GM13977 (cell line): ENCODE measurements around the gene GSS.

Experiments used
- DNase-seq: peaks from one replicate; pipeline ENCODE4 v3.0.0; 2012; ENCODE audit warnings: low spot score
- CTCF ChIP-seq: IDR thresholded peaks from 2 replicates; pipeline ENCODE4 v1.5.1; 2012; ENCODE audit warnings: mild to moderate bottlenecking, control low read depth; ENCODE audit not compliant: insufficient read depth; ENCODE audit errors: extremely low read depth, missing control alignments
- in situ Hi-C: fragments of 300-500 bp; cut with MboI; formaldehyde crosslinking; loops from one replicate; pipeline ENCODE4 v1.12.0; 2022; ENCODE audit warnings: low sequenced_read_pairs, low pct_unique_long_range_greater_than_20kb, mixed read lengths, inconsistent platforms; ENCODE audit not compliant: unreplicated experiment

Gene GSS

GRCh38 chr20:34947336-34947735 is 8.3 kb downstream of the GSS start:
- no peak for TF ChIP-seq CTCF
- DNase-seq: no peak
- in situ Hi-C loops: no loop called here

GRCh38 chr20:34946661-34947060 is 8.9 kb downstream of the GSS start:
- DNase-seq: no peak
- no peak for TF ChIP-seq CTCF
- in situ Hi-C loops: no loop called here

- TF ChIP-seq CTCF: no peak
- in situ Hi-C loops: no loop called here
- DNase-seq: no peak
Observed at GRCh38 chr20:34945315-34946077, 10.1 kb downstream of the GSS start.

DNA sequence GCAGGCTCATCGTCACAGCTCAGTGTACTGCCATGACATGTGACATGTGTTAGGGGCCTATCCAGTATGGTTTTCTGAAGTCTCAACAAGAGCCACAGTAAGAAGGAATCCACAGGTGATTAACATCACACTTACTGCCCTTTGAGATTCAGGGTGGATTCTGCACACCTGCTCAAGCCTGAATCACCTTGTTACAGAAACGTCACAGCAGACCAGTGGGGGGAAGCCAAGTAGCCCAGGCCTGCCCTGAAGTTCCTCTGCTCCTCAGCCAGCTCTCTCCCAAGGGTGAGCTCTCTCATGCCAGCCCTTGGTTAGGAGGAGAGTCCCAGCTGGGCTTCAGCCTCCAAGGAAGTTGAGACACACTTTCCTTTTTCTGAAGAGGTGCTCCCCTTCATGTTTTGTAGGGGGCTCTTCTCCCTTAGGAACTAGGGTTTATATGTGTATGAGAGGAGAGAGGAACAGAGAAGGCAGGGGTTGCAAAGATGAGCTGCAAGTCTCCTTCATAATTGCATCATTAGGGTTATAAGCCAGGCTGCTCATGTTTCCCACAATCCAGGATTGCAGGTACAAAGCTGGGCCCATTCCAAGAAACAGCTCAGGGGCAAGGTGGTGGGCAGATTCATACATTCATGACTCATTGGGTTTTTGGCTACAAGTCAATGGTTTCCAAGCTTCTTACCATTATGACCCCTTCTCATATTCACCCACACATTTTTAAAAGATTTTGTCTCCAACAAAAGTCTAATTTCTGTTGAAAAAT is 11.6 kb downstream of the GSS start:
- TF ChIP-seq CTCF: no peak
- in situ Hi-C loops: no loop called here
- DNase-seq: no peak

DNA sequence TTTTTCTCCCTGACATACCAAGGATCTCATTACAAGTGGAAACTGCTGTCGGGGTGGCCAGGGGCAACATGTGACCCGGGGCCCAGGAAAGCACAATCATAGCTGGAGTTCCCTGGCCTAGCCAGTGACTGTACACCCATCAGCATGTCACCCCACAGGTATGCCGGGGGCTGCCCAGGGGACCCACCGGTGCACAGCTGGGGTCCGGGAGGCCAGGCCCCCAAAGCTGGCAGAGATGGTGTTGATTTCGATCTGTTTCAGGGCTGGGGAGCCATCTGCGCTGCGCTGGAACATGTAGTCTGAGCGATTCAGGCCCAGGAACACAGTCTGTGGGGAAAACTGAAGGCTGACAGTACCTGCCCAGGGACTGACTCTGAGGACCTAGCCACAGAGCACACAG is 13.3 kb downstream of the GSS start:
- in situ Hi-C loops: no loop called here
- DNase-seq: no peak
- no peak for TF ChIP-seq CTCF

- no peak for DNase-seq
- no peak for TF ChIP-seq CTCF
- in situ Hi-C loops: no loop called here
Observed at GRCh38 chr20:34941226-34941625, 14.4 kb downstream of the GSS start.
